Duodenal mucosa (tissue), 2 donors: Measurements from ENCODE around the gene CAMK1.

Source experiments
- H3K27ac ChIP-seq: one replicate; pipeline ENCODE4 v1.7.0; 2013; ENCODE audit warnings: low read depth, low read length
- H3K27me3 ChIP-seq, 2 donors: one replicate each; pipeline ENCODE4 v1.7.0; 2013; ENCODE audit warnings: low read length in 2 of 2, control low read depth in 1 of 2; ENCODE audit not compliant: insufficient read depth in 2 of 2, control insufficient read depth in 1 of 2
- H3K36me3 ChIP-seq, 2 donors: one replicate each; pipeline ENCODE4 v1.7.0; 2013; ENCODE audit warnings: low read length in 2 of 2, control low read depth in 1 of 2; ENCODE audit not compliant: insufficient read depth in 2 of 2, control insufficient read depth in 1 of 2
- H3K4me1 ChIP-seq, 2 donors: one replicate each; pipeline ENCODE4 v1.7.0; 2013; ENCODE audit warnings: low read length in 2 of 2, control low read depth in 1 of 2; ENCODE audit not compliant: insufficient read depth in 2 of 2, control insufficient read depth in 1 of 2
- H3K4me3 ChIP-seq, 2 donors: one replicate each; pipeline ENCODE4 v1.7.0; 2013; ENCODE audit warnings: low read length in 2 of 2, low read depth in 1 of 2
- H3K9ac ChIP-seq, 2 donors: one replicate each; pipeline ENCODE4 v1.7.0; 2013; ENCODE audit warnings: low read length in 2 of 2, low read depth in 1 of 2
- H3K9me3 ChIP-seq, 2 donors: one replicate each; pipeline ENCODE4 v1.7.0; 2013; ENCODE audit warnings: low read length in 2 of 2, control low read depth in 1 of 2; ENCODE audit not compliant: control insufficient read depth in 1 of 2

CAMK1 gene

GRCh38 chr3:9769426-9770275 is at the start of gene CAMK1:
CAMK1 (minus strand) TSS chr3:9769947; CDS start chr3:9767749, 2,198 bp downstream.
- Histone ChIP-seq H3K4me1 (peaks cover 32 to 33% of the 10 kb centered on the region in 2 donors), H3K9me3 (no peaks in the 10 kb centered on the region), H3K4me3 (peak within 1 kb of the TSS; percentile 76 to 83), H3K36me3 (peaks cover 0 to 7% of the 10 kb centered on the region in 2 donors), H3K9ac (peak within 1 kb of the TSS; percentile 84 to 86), H3K27ac (peak within 1 kb of the TSS; percentile 53), H3K27me3 (no peaks in the 10 kb centered on the region)

- Histone ChIP-seq H3K9ac (no peak overlapping the region), H3K4me3 (no peak overlapping the region), H3K4me1 (no peaks in the 10 kb centered on the region)
Measured at GRCh38 chr3:9818666-9819335, 49.1 kb upstream of the CAMK1 start.

GRCh38 chr3:9817436-9817835 is 47.7 kb upstream of the CAMK1 start:
- H3K4me3 ChIP-seq = no peak overlapping the region
- H3K9ac ChIP-seq = no peak overlapping the region
- no peaks in the 10 kb centered on the region for H3K4me1 ChIP-seq
- no peaks in the 10 kb centered on the region for H3K9me3 ChIP-seq
- no peak overlapping the region for H3K27ac ChIP-seq
- no peaks in the 10 kb centered on the region for H3K27me3 ChIP-seq
- peaks cover 0 to 5% of the 10 kb centered on the region in 2 donors for H3K36me3 ChIP-seq

More at GRCh38 chr3:9818666-9819335, 49.1 kb upstream of the CAMK1 start:
- Histone ChIP-seq H3K27ac (no peak overlapping the region), H3K27me3 (no peaks in the 10 kb centered on the region), H3K9me3 (no peaks in the 10 kb centered on the region), H3K36me3 (peaks cover 0 to 5% of the 10 kb centered on the region in 2 donors)

- H3K9me3 ChIP-seq = no peaks in the 10 kb centered on the region
- H3K36me3 ChIP-seq = peaks cover 0 to 5% of the 10 kb centered on the region in 2 donors
- no peaks in the 10 kb centered on the region for H3K27me3 ChIP-seq
- H3K9ac ChIP-seq = no peak overlapping the region
- no peak overlapping the region for H3K27ac ChIP-seq
- peaks cover under 1% of the 10 kb centered on the region in 2 donors for H3K4me1 ChIP-seq
- no peak overlapping the region for H3K4me3 ChIP-seq
Measured at GRCh38 chr3:9815986-9816385, 46.2 kb upstream of the CAMK1 start.

- no peaks in the 10 kb centered on the region for H3K9me3 ChIP-seq
- H3K4me3 ChIP-seq = no peak overlapping the region
- peaks cover 18 to 23% of the 10 kb centered on the region in 2 donors for H3K4me1 ChIP-seq
- no peak overlapping the region for H3K9ac ChIP-seq
- no peaks in the 10 kb centered on the region for H3K27me3 ChIP-seq
- H3K36me3 ChIP-seq = peaks cover 0 to 5% of the 10 kb centered on the region in 2 donors
- H3K27ac ChIP-seq = no peak overlapping the region
Measured at GRCh38 chr3:9812870-9813483, 43.2 kb upstream of the CAMK1 start.

GRCh38 chr3:9810846-9811245 is 41.1 kb upstream of the CAMK1 start:
- H3K9me3 ChIP-seq = no peaks in the 10 kb centered on the region
- no peak overlapping the region for H3K27ac ChIP-seq
- H3K4me3 ChIP-seq = peak overlapping the region; percentile 78 to 79
- H3K4me1 ChIP-seq = peaks cover 18 to 23% of the 10 kb centered on the region in 2 donors
- no peaks in the 10 kb centered on the region for H3K27me3 ChIP-seq
- peaks cover 2 to 18% of the 10 kb centered on the region in 2 donors for H3K36me3 ChIP-seq
- H3K9ac ChIP-seq = peak overlapping the region in 1 of 2 donors; percentile 71

GRCh38 chr3:9810433-9810770 is 40.7 kb upstream of the CAMK1 start:
- H3K9ac ChIP-seq = peak overlapping the region; percentile 70 to 71
- H3K36me3 ChIP-seq = peaks cover 6 to 22% of the 10 kb centered on the region in 2 donors
- no peaks in the 10 kb centered on the region for H3K9me3 ChIP-seq
- H3K4me3 ChIP-seq = peak overlapping the region; percentile 78 to 79
- peaks cover 18 to 23% of the 10 kb centered on the region in 2 donors for H3K4me1 ChIP-seq
- no peaks in the 10 kb centered on the region for H3K27me3 ChIP-seq
- H3K27ac ChIP-seq = no peak overlapping the region

GRCh38 chr3:9809615-9810432 is 40.1 kb upstream of the CAMK1 start, which contains the start of gene TTLL3:
TTLL3 (plus strand) TSS chr3:9810262; CDS start chr3:9810662, 400 bp downstream.
- Histone ChIP-seq H3K9ac (peak within 1 kb of the TSS; percentile 70 to 71), H3K4me1 (peaks cover 18 to 29% of the 10 kb centered on the region in 2 donors), H3K27me3 (no peaks in the 10 kb centered on the region), H3K9me3 (no peaks in the 10 kb centered on the region), H3K4me3 (peak within 1 kb of the TSS; percentile 78 to 79), H3K36me3 (peaks cover 10 to 27% of the 10 kb centered on the region in 2 donors), H3K27ac (peak within 1 kb of the TSS; percentile 96)

GRCh38 chr3:9809239-9809614 is 39.5 kb upstream of the CAMK1 start:
- Histone ChIP-seq H3K4me3 (peak overlapping the region; percentile 78 to 79), H3K9ac (peak overlapping the region; percentile 70 to 71), H3K27ac (peak overlapping the region; percentile 96), H3K9me3 (no peaks in the 10 kb centered on the region), H3K4me1 (peaks cover 23 to 35% of the 10 kb centered on the region in 2 donors), H3K36me3 (peaks cover 16 to 33% of the 10 kb centered on the region in 2 donors), H3K27me3 (no peaks in the 10 kb centered on the region)
